Peyer's patch (tissue), 4 donors: ENCODE results near the gene KCNIP4. TPM values are rescaled to one million over a fixed set of nuclear protein-coding genes. Genes with fewer than 3 reads are reported as not detected.

ENCODE experiments used
- DNase-seq, 3 donors: peaks; one replicate each; pipeline ENCODE4 v3.0.0-alpha.2; 2017 to 2019
- H3K27ac ChIP-seq, 4 donors: fragments of 200-600 bp; sonication (generic); one replicate each; pipeline ENCODE4 v1.5.1; 2016 to 2019
- H3K27me3 ChIP-seq, 2 donors: fragments of 200-600 bp; sonication (generic); one replicate each; pipeline ENCODE4 v1.5.1; 2019
- H3K36me3 ChIP-seq, 3 donors: fragments of 200-600 bp; sonication (generic); one replicate each; pipeline ENCODE4 v1.5.1; 2016 to 2019
- H3K4me1 ChIP-seq, 4 donors: fragments of 200-600 bp; sonication (generic); one replicate each; pipeline ENCODE4 v1.5.1; 2016 to 2019
- H3K4me3 ChIP-seq, 4 donors: fragments of 200-600 bp; sonication (generic); 1 replicate in 3 of 4; 2 replicates in 1 of 4; pipeline ENCODE4 v1.5.1; 2016 to 2019; ENCODE audit warnings: mild to moderate bottlenecking in 1 of 4
- H3K9me3 ChIP-seq, 4 donors: fragments of 200-600 bp; sonication (generic); one replicate each; pipeline ENCODE4 v1.5.1; 2016 to 2019; ENCODE audit warnings: mild to moderate bottlenecking in 1 of 4
- POLR2A ChIP-seq, 2 donors: fragments of 450-650 bp; IDR thresholded peaks; one replicate each; pipeline ENCODE4 v1.5.1; 2017; ENCODE audit warnings: antibody characterized with exemption in 2 of 2, mild to moderate bottlenecking in 2 of 2, moderate library complexity in 2 of 2
- total RNA-seq, 4 donors: library from RNA; depleted of rRNA; stranded (reverse); fragments of >200 nt; gene quantifications; one replicate each; pipeline ENCODE4 v1.1.0, GENCODE V29; 2016
- TF ChIP-seq, protein P1 (sequence below), 6 experiments: fragments of 450-650 bp in 4 of 6; fragments of 200-600 bp in 2 of 6; sonication (generic) in 1 of 6; IDR thresholded peaks; one replicate each; pipeline ENCODE4 v1.5.1; 2017 to 2019; ENCODE audit warnings: antibody characterized with exemption in 6 of 6, mild to moderate bottlenecking in 3 of 6, moderate library complexity in 1 of 6

Gene KCNIP4
- total RNA-seq, 4 donors from 2014 or later: 2.8 TPM; not detected in 3

DNA sequence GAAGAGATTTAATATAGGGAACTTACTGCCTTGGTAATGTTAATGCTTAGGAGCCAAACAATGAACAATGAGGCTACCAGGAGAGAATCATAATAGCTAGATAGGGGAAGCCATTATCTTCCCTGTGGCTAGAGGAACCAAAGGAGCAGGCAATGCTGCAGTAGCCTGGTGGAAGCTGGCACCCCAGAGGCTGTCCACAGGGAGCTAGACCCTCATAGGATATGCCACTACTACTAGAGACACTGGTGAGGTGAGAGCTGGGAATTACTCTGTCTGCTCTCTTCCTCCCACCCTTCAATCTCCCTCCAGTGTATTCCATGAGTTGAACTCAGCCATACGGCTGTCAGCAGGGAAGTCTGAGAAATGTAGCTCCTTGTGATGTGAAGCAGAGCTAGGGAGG lies 601.4 kb downstream of the KCNIP4 start:
- no peak overlapping the region for H3K4me3 ChIP-seq
- TF ChIP-seq, protein P1, sequence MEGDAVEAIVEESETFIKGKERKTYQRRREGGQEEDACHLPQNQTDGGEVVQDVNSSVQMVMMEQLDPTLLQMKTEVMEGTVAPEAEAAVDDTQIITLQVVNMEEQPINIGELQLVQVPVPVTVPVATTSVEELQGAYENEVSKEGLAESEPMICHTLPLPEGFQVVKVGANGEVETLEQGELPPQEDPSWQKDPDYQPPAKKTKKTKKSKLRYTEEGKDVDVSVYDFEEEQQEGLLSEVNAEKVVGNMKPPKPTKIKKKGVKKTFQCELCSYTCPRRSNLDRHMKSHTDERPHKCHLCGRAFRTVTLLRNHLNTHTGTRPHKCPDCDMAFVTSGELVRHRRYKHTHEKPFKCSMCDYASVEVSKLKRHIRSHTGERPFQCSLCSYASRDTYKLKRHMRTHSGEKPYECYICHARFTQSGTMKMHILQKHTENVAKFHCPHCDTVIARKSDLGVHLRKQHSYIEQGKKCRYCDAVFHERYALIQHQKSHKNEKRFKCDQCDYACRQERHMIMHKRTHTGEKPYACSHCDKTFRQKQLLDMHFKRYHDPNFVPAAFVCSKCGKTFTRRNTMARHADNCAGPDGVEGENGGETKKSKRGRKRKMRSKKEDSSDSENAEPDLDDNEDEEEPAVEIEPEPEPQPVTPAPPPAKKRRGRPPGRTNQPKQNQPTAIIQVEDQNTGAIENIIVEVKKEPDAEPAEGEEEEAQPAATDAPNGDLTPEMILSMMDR (IDR thresholded peaks at IDR 0.05): no peak
- TF ChIP-seq POLR2A (IDR thresholded peaks at IDR 0.05): no peak
- no peak overlapping the region for H3K27ac ChIP-seq
- H3K27me3 ChIP-seq: no peaks in the 10 kb centered on the region
- no peaks in the 10 kb centered on the region for H3K36me3 ChIP-seq
- H3K4me1 ChIP-seq: no peaks in the 10 kb centered on the region
- DNase-seq: no peak
- no peaks in the 10 kb centered on the region for H3K9me3 ChIP-seq

DNA sequence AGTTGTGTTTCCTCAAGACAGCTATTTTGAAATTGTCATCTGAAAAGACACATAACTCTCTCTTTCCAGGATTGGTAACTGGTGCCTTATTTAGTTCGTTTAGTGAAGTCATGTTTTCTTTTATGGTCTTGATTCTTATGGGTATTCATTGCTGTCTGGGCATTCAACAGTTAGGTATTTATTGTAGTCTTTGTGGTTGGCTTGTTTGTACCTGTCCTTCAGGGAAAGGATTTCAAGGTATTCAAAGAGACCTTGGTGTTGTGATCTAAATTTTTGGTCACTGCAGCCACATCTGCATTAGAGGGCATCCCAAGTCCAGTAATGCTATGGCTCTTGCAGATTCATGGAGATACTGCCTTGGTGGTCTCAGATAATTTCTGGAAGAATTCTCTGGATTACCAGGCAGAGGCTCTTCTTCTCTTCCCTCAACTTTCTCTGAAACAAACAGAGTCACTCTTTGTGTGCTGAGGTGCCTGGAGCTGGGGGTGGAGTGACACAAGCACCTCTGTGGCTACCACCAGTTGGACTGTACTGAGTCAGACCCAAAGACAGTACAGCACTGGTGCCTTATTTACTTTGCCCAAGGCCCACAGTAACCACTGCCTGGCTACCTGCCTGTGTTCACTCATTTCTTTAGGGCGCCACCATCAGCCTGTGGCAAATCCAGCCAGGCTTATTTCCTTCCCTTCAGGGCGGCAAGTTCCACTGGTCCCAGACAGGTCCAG lies 620.4 kb downstream of the KCNIP4 start:
- no peaks in the 10 kb centered on the region for H3K36me3 ChIP-seq
- no peak overlapping the region for H3K4me3 ChIP-seq
- TF ChIP-seq POLR2A (IDR thresholded peaks at IDR 0.05): no peak
- TF ChIP-seq, protein P1 (IDR thresholded peaks at IDR 0.05): no peak
- no peak for DNase-seq
- peaks cover 0 to 4% (median 0%) of the 10 kb centered on the region in 4 donors for H3K9me3 ChIP-seq
- H3K27ac ChIP-seq: no peak overlapping the region
- H3K27me3 ChIP-seq: no peaks in the 10 kb centered on the region
- no peaks in the 10 kb centered on the region for H3K4me1 ChIP-seq

DNA sequence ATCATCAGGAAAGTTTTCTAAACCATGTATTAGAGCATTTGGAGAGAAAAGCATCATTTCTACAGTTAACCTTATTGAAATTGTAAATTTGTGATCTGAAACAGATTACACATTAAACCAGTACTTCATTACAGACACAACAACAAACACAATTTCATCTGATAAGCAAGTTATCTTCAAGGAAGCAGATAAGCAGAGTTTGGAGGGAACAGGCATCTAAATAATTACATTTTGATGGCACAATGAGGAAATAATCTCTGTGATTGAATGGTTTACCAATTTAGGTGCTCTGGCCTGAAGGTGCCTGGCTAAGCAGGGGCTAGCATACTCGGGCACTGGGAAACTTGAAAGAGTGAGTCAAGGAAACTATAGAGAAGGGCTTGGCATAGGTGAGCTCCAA lies 628.5 kb downstream of the KCNIP4 start:
- H3K27ac ChIP-seq: no peak overlapping the region
- TF ChIP-seq POLR2A (IDR thresholded peaks at IDR 0.05): no peak
- TF ChIP-seq, protein P1 (IDR thresholded peaks at IDR 0.05): no peak

DNA sequence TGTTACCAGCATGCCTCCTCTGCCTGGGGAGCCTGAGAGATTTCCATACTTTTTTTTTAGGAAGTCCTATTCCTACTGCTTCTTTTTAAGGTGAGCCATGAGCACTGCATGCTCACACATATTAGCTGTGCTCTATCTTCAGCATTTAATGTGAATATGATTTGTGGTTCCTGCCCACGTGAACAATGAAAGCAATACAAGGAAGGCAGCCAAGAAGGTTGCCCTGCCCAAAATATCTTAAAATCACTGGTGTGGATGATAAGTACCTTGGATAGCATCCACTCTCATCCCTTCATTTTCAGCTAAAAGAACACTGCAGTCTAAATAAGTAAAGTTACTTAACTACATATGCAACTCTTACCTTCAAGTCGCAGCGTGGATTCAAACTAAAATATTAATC lies 640.9 kb downstream of the KCNIP4 start:
- no peaks in the 10 kb centered on the region for H3K4me1 ChIP-seq
- H3K27me3 ChIP-seq: no peaks in the 10 kb centered on the region
- no peak overlapping the region for H3K27ac ChIP-seq
- TF ChIP-seq, protein P1 (IDR thresholded peaks at IDR 0.05): no peak
- no peak for TF ChIP-seq POLR2A (IDR thresholded peaks at IDR 0.05)
- no peak for DNase-seq
- H3K9me3 ChIP-seq: no peaks in the 10 kb centered on the region
- H3K4me3 ChIP-seq: no peak overlapping the region
- H3K36me3 ChIP-seq: no peaks in the 10 kb centered on the region

More for the DNA sequence above, 628.5 kb downstream of the KCNIP4 start:
- H3K27me3 ChIP-seq: no peaks in the 10 kb centered on the region
- H3K4me1 ChIP-seq: no peaks in the 10 kb centered on the region
- DNase-seq: no peak
- no peak overlapping the region for H3K4me3 ChIP-seq
- H3K36me3 ChIP-seq: no peaks in the 10 kb centered on the region
- peaks cover 0 to 4% (median 0%) of the 10 kb centered on the region in 4 donors for H3K9me3 ChIP-seq

DNA sequence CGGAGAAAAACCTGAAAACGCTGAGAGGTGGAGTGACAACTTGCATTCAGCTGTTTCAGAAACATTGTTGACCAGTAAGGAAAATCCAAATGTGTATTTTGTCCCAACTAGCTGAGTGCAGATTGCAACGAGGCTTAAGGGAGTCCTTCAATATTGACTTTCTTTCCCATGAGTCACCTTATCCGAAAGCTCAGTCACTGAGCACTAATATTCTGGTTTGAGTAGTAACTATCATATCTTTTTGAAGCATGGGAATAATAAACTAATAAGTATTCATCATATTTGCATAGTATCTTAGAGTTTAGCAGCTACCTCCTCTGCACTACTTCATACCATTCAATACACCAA lies 644.1 kb downstream of the KCNIP4 start:
- Histone ChIP-seq H3K36me3 (no peaks in the 10 kb centered on the region), H3K4me3 (no peak overlapping the region), H3K27me3 (no peaks in the 10 kb centered on the region), H3K27ac (no peak overlapping the region), H3K9me3 (no peaks in the 10 kb centered on the region), H3K4me1 (no peaks in the 10 kb centered on the region)
- DNase-seq: no peak
- TF ChIP-seq, protein P1 (IDR thresholded peaks at IDR 0.05): no peak
- TF ChIP-seq POLR2A (IDR thresholded peaks at IDR 0.05): no peak
